ENCODE data around the gene ENTPD5.

Gene ENTPD5

DNA sequence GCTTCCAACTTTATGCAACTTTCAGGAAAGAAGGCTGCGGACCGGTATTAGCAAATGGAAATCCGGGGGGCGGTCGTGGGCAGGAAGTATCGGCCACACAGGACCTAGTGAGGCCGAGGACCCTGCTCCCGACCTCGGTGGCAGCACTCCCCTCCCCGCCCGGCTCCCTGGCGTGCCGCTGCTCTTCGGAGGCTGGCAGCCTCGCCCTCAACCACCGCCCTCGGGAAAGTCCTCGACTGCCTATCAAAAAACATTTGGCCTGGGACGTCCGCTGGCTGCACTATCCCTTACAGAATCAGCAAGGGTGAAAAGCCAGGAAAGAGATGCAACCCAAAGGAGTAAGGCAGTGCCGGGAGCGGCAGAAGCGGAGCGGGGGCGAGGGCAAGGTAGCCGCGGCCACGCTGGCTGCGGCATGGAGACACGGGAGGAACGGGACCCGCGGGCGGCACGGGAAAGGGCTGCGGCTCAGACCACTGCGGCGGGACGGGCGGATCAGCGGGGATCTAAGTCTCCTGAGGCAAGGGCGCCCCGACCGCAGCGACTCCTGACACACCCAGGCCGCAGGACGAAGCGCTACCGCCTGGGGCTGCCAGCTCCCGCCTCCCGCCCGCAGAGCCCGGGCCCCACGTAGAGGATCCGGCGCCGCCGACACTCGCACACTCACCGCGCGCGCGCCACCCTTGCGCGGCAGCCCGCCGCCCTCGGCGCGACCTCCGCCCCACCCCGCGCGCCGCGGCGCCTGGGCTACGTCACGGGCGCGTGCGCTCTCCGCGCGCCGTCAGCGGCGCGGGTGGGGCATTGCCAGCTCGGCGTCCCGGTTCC lies at the start of gene ENTPD5, which contains the start of gene BBOF1:
Gene ENTPD5, minus strand, starts transcription at position 703 of the 822 bp plus-strand sequence. CDS start 31,186 bp downstream, outside the sequence.
Gene BBOF1, plus strand, starts transcription at position 764 of the 822 bp plus-strand sequence. CDS start 130 bp downstream, outside the sequence.
- TF ChIP-seq GATA3 (IDR thresholded peaks at IDR 0.05; ENCODE audit: low read depth, low read length) (no peak), GATA2 (IDR thresholded peaks at IDR 0.05; ENCODE audit: low read depth, low read length) (no peak)

GRCh38 chr14:74065746-74066575 lies 46.9 kb upstream of the ENTPD5 start:
- TF ChIP-seq GATA3 (IDR thresholded peaks at IDR 0.05; ENCODE audit: low read depth, low read length): no peak

- no peak for TF ChIP-seq GATA2 (IDR thresholded peaks at IDR 0.05; ENCODE audit: low read depth, low read length)
- no peak for TF ChIP-seq GATA3 (IDR thresholded peaks at IDR 0.05; ENCODE audit: low read depth, low read length)
Measured at GRCh38 chr14:74064883-74065282, 45.8 kb upstream of the ENTPD5 start.

DNA sequence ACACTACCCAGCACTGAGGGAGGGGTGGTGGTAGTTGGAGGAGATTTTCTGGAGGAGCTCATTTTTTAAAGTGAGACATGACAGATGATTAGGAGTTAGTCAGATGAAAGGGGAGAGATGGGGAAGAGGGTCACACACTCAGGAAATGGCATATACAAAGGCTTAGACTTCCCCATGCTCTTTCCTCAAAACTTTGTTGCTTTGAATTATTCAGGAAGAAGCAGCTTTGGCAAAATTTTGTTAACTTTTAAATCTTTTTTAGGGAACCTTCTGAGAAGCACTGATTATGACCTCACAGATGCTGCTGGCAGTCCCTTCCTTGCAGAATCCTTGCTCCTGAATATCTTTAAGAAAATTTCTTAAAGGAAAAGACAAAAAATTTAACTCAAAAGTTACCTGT lies 45.3 kb upstream of the ENTPD5 start:
- TF ChIP-seq GATA2 (IDR thresholded peaks at IDR 0.05; ENCODE audit: low read depth, low read length) (no peak), GATA3 (IDR thresholded peaks at IDR 0.05; ENCODE audit: low read depth, low read length) (no peak)

DNA sequence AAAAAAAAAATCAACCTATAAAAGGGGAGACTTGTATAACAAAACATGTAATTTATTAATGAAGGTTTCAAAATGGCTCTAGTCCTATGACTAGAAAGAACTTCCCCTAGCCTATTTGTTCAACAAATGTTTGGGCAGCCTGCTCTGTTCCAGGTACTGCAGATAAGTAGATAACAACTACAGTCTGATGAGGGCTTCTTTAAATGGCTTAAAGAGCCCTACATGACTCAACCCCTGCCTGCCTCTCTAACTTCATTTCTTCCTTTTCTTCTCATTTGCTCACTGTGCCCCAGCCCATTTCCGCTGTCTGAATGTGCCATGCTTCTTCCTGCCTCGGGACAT lies 43.7 kb upstream of the ENTPD5 start:
- TF ChIP-seq GATA3 (IDR thresholded peaks at IDR 0.05; ENCODE audit: low read depth, low read length): no peak
- TF ChIP-seq GATA2 (IDR thresholded peaks at IDR 0.05; ENCODE audit: low read depth, low read length): no peak

- TF ChIP-seq GATA3 (IDR thresholded peaks at IDR 0.05; ENCODE audit: low read depth, low read length) (no peak), GATA2 (IDR thresholded peaks at IDR 0.05; ENCODE audit: low read depth, low read length) (no peak)
Measured at GRCh38 chr14:74049876-74050495, 30.9 kb upstream of the ENTPD5 start.

DNA sequence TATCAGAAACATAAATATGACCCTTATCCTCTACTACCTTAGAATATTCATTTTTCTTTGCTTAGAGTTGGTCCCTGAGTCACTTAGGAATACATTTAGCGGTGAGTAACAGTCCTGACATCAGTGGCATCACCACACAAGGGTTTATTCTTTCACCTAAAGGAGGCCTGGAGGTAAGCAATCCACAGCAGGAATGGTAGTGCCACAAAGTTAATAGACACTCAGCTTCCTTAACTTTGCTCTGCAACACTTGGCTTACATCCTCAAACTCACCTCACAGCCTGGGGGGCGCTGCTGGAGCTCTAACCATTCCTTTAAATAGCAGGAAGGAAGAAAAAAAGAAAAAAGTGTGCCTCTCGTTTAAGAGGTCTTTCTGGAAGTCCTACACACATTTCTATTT lies 29.2 kb upstream of the ENTPD5 start:
- TF ChIP-seq GATA2 (IDR thresholded peaks at IDR 0.05; ENCODE audit: low read depth, low read length) (no peak), GATA3 (IDR thresholded peaks at IDR 0.05; ENCODE audit: low read depth, low read length) (no peak)

GRCh38 chr14:74045522-74045921 lies 26.4 kb upstream of the ENTPD5 start:
- TF ChIP-seq GATA3 (IDR thresholded peaks at IDR 0.05; ENCODE audit: low read depth, low read length): no peak
- TF ChIP-seq GATA2 (IDR thresholded peaks at IDR 0.05; ENCODE audit: low read depth, low read length): no peak

DNA sequence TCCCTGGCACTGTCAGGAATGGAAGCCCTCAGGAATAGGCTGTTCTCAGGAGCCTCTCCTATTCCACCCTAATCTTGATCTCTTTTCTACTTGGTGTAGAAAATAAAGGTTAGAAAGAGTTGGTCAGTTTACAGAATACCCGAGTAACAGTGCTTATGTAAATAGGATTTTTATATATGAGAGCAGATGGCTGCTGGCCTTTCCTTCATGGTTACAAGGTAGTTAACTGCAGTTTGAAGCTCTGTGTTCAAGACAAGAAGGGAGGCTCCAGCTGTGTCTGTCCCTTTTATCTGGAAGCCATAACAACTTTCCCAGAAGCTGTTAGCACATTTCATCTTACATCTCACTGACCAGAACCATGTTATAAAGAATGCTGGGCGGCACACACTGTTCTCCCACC lies 23.2 kb upstream of the ENTPD5 start:
- TF ChIP-seq GATA2 (IDR thresholded peaks at IDR 0.05; ENCODE audit: low read depth, low read length) (no peak), GATA3 (IDR thresholded peaks at IDR 0.05; ENCODE audit: low read depth, low read length) (no peak)

DNA sequence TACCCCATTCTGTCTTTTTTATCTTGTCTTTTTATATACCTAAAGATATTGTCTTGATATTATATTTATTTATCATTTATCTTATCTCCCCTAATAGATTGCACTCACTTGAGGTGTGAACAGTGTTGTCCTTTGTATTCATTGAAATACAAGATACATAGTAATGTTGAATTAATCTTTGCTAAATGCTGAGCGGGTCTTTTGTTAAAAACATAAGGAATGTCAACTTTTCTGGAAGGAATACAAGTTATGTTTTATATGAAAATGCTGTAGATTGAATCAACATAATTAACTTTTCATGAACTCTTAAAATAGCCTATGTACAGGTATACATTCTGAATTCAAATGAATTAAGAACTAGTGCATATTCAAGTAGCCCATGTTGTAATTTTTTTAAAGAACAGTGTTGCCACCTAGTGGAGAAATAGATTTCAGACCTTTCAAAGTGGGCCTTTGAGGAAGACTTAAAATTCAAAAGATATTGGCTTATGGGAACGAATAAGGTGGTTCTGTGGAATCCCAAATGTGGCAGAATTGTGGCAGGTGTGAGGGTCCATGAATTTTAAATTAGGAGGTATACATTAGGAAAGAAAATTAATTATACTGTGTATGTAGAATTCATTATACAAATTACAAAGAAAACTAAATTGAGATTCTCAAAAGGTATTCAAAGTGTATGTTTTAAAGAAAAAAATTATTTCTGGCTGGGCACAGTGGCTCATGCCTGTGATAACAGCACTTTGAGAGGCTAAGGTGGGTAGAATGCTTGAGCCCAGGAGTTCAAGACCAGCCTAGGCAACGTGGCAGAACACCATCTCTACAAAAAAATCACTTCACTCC lies 19.2 kb upstream of the ENTPD5 start:
- TF ChIP-seq GATA3 (IDR thresholded peaks at IDR 0.05; ENCODE audit: low read depth, low read length): no peak
- TF ChIP-seq GATA2 (IDR thresholded peaks at IDR 0.05; ENCODE audit: low read depth, low read length): no peak

DNA sequence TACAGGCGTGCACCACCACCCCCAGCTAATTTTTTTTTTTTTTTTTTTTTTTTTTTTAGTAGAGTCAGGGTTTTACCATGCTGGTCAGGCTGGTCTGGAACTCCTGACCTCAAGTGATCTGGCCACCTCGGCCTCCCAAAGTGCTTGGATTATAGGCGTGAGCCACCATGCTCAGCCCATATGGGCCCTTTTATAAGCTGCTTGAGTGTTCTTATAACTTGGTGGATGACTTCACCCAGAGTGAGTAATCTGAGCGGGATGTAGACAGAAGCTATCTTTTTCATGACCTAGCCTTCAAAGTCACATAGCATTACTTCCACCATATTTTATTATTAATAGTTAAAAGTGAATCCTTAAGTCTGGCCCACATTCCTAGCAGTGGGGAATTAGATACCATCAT lies 16.5 kb upstream of the ENTPD5 start:
- TF ChIP-seq GATA2 (IDR thresholded peaks at IDR 0.05; ENCODE audit: low read depth, low read length) (no peak), GATA3 (IDR thresholded peaks at IDR 0.05; ENCODE audit: low read depth, low read length) (no peak)

DNA sequence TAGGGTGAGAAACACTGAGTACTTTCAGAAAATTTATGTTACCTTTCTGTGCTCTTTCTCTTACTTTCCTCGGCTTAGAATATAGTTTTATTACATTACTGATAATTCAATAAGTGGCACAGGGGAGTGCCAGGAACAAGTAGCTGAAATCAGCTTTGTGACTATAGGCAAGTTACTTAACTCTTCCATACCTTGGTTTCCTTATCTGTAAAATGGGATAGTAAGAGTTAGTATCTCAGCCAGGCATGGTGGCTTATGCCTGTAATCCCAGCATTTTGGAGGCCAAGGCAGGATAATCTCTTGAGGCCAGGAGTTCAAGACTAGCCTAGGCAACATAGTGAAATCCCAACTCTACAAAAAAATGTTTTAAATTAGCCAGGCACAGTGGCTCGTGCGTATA lies 15.5 kb upstream of the ENTPD5 start:
- TF ChIP-seq GATA2 (IDR thresholded peaks at IDR 0.05; ENCODE audit: low read depth, low read length) (no peak), GATA3 (IDR thresholded peaks at IDR 0.05; ENCODE audit: low read depth, low read length) (no peak)

DNA sequence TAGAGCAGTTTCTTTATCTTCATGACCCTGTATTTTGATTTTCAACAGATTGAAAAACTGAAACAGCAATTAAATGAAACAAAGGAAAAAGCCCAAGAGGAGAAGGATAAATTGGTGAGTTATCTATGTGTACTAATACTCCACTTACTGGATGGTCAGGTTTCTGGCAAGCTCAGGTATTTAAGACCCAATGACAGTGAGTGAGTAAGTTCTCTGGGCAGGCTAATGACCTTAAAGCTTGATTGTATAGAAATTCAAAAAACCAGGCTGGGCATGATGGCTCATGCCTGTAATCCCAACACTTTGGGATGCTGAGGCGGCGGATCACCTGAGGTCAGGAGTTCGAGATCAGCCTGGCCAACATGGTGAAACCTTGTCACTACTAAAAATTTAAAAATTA lies 10.0 kb upstream of the ENTPD5 start:
- no peak for TF ChIP-seq GATA3 (IDR thresholded peaks at IDR 0.05; ENCODE audit: low read depth, low read length)
- TF ChIP-seq GATA2 (IDR thresholded peaks at IDR 0.05; ENCODE audit: low read depth, low read length): no peak

Measured in SH-SY5Y (cell line).